BLaER1 (cell line): ENCODE data around the gene NDOR1.

ENCODE experiments used
- H3K27ac ChIP-seq: shearing (Covaris generic); formaldehyde crosslinking; 2 replicates; pipeline ENCODE4 v1.8.1; 2022
- H3K27me3 ChIP-seq: shearing (Covaris generic); formaldehyde crosslinking; 2 replicates; pipeline ENCODE4 v1.8.1; 2022
- H3K36me3 ChIP-seq: shearing (Covaris generic); formaldehyde crosslinking; 2 replicates; pipeline ENCODE4 v1.8.1; 2022
- H3K4me1 ChIP-seq: shearing (Covaris generic); formaldehyde crosslinking; 2 replicates; pipeline ENCODE4 v1.8.1; 2022
- H3K4me2 ChIP-seq: shearing (Covaris generic); formaldehyde crosslinking; 2 replicates; pipeline ENCODE4 v1.8.1; 2022
- H3K4me3 ChIP-seq: shearing (Covaris generic); formaldehyde crosslinking; 2 replicates; pipeline ENCODE4 v1.8.1; 2022
- H3K9ac ChIP-seq: shearing (Covaris generic); formaldehyde crosslinking; 2 replicates; pipeline ENCODE4 v1.8.1; 2022
- H3K9me3 ChIP-seq: shearing (Covaris generic); formaldehyde crosslinking; 2 replicates; pipeline ENCODE4 v1.8.1; 2022
- H4K20me1 ChIP-seq: shearing (Covaris generic); formaldehyde crosslinking; 2 replicates; pipeline ENCODE4 v1.8.1; 2022
- Cebpa-rat ChIP-seq: shearing (Covaris generic); IDR thresholded peaks from 2 replicates; pipeline ENCODE4 v1.8.1; 2022

The NDOR1 gene

GRCh38 chr9:137205126-137206069 is at the start of gene NDOR1, which contains the start of gene TMEM203:
NDOR1 (plus strand) TSS chr9:137205700; CDS start chr9:137205778, 78 bp downstream.
TMEM203 (minus strand) TSS chr9:137205648; CDS start chr9:137205414, 234 bp downstream.
- H3K4me1 ChIP-seq = peaks cover 69% of the 10 kb centered on the region
- peak within 1 kb of the TSS; percentile 91 for H3K9ac ChIP-seq
- TF ChIP-seq Cebpa-rat = no peak
- peak within 1 kb of the TSS; percentile 91 for H3K27ac ChIP-seq
- peak within 1 kb of the TSS; percentile 100 for H3K4me2 ChIP-seq
- no peaks in the 10 kb centered on the region for H3K9me3 ChIP-seq
- peaks cover 59% of the 10 kb centered on the region for H4K20me1 ChIP-seq
- H3K36me3 ChIP-seq = peaks cover 32% of the 10 kb centered on the region
- no peaks in the 10 kb centered on the region for H3K27me3 ChIP-seq
- peak within 1 kb of the TSS; percentile 84 for H3K4me3 ChIP-seq

DNA sequence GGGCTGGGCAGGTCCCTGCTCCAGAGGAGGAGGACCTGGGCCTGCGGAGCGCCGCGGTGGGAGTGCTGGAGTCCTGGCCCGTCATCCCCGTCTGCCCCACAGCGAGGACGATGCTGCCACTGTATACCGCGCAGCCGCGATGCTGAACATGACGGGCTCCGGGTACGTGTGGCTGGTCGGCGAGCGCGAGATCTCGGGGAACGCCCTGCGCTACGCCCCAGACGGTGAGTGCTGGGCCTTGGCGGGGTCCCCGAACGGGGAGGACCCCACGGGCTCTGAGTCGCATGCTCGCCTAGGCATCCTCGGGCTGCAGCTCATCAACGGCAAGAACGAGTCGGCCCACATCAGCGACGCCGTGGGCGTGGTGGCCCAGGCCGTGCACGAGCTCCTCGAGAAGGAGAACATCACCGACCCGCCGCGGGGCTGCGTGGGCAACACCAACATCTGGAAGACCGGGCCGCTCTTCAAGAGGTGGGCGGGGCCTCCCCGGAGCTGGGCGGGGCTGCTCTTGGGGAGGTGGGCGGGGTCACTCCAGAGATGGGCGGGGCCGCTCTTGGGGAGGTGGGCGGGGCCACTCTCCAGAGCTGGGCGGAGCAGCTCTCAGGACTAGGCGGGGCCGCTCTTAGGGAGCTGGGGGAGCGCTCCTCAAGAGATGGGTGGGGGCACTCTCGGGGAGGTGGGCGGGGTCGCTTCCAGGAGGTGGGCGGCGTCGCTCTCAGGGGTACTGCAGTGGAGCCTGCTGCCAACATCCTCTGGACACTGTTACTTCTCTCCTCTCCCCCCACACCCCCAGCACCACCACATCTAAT is 48.7 kb upstream of the NDOR1 start:
- Histone ChIP-seq H3K9me3 (no peaks in the 10 kb centered on the region), H3K36me3 (no peaks in the 10 kb centered on the region), H3K4me3 (no peak overlapping the region), H3K27ac (no peak overlapping the region), H3K4me2 (peak overlapping the region; percentile 96), H3K4me1 (peaks cover 41% of the 10 kb centered on the region), H3K27me3 (no peaks in the 10 kb centered on the region), H4K20me1 (peaks cover 13% of the 10 kb centered on the region; the same call in 1 of the 2 replicates), H3K9ac (no peak overlapping the region)
- no peak for TF ChIP-seq Cebpa-rat

DNA sequence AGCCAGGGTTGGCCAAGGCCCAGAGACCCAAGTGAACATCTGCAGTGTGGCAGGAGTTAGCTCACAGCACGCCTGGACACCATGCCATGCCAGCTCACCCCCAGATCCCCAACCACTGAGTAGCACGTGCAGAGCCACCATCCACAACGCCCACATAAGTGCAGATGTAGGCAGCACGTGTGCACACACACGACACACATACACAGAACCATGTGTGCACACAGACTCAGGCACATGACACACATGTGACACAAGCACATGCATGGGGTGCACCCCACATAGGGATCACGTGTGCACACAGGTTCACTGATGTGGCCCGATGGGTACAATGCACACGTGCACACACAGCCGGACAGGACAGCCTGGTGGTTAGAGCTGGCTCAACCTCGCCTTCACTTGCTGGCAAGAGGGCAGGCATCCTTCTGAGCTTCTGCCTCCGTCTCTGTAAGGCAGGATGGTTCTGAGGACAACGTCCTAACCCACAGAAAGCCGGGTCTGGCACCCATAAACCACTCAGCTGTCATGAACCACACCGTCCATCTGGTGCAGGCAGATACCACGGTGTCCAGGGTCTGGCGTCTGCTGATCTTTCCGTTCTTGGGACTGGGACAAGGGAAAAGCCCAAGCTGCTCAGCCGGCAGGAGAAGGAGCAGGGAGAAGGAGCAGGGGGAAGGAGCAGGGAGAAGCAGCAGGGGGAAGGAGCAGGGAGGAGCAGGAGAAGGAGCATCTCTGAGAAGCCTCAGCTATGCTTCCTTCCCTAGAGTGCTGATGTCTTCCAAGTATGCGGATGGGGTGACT is 47.7 kb upstream of the NDOR1 start:
- Histone ChIP-seq H3K9ac (no peak overlapping the region), H3K36me3 (no peaks in the 10 kb centered on the region), H3K4me1 (peaks cover 36% of the 10 kb centered on the region), H3K4me2 (peak overlapping the region; percentile 96), H3K27me3 (no peaks in the 10 kb centered on the region), H3K4me3 (no peak overlapping the region), H3K27ac (no peak overlapping the region), H4K20me1 (peaks cover 13% of the 10 kb centered on the region; the same call in 1 of the 2 replicates), H3K9me3 (no peaks in the 10 kb centered on the region)
- no peak for TF ChIP-seq Cebpa-rat

DNA sequence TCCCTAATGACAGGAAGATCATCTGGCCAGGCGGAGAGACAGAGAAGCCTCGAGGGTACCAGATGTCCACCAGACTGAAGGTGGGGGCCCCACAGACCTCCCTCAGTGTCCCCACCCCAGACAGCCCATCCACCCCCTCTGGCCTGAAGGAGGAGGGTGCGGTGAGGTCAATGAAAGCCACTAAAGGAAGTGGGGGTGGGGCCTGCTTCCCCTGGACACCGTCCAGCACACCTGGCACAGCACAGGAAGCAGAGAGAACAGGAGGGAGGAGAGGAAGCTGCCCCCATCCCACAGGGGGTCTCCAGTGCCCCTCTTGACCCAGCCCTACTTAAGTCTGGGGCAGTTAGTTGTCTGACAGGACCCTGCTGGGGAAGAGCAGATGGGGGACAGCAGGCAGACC is 46.9 kb upstream of the NDOR1 start:
- Histone ChIP-seq H3K4me1 (peaks cover 36% of the 10 kb centered on the region), H3K4me3 (peak overlapping the region; percentile 28; the same call in 1 of the 2 replicates), H3K4me2 (peak overlapping the region; percentile 96), H3K9ac (peak overlapping the region; percentile 63; the same call in 1 of the 2 replicates), H3K9me3 (no peaks in the 10 kb centered on the region), H3K27me3 (no peaks in the 10 kb centered on the region), H3K27ac (peak overlapping the region; percentile 65), H3K36me3 (peaks cover 3% of the 10 kb centered on the region; the same call in 1 of the 2 replicates), H4K20me1 (peaks cover 14% of the 10 kb centered on the region; the same call in 1 of the 2 replicates)
- TF ChIP-seq Cebpa-rat = no peak

GRCh38 chr9:137159105-137160053 is 46.1 kb upstream of the NDOR1 start:
- Histone ChIP-seq H3K36me3 (peaks cover 10% of the 10 kb centered on the region; the same call in 1 of the 2 replicates), H3K9ac (peak overlapping the region; percentile 63; the same call in 1 of the 2 replicates), H3K4me1 (peaks cover 38% of the 10 kb centered on the region), H3K9me3 (no peaks in the 10 kb centered on the region), H3K27ac (peak overlapping the region; percentile 65), H3K4me2 (peak overlapping the region; percentile 96), H3K27me3 (no peaks in the 10 kb centered on the region), H4K20me1 (peaks cover 22% of the 10 kb centered on the region), H3K4me3 (peak overlapping the region; percentile 28; the same call in 1 of the 2 replicates)
- no peak for TF ChIP-seq Cebpa-rat

GRCh38 chr9:137160054-137160425 is 45.5 kb upstream of the NDOR1 start:
- no peak overlapping the region for H3K9ac ChIP-seq
- H3K36me3 ChIP-seq = peaks cover 15% of the 10 kb centered on the region; the same call in 1 of the 2 replicates
- H3K27ac ChIP-seq = no peak overlapping the region
- TF ChIP-seq Cebpa-rat = no peak
- H3K4me1 ChIP-seq = peaks cover 45% of the 10 kb centered on the region
- H4K20me1 ChIP-seq = peaks cover 28% of the 10 kb centered on the region
- H3K4me2 ChIP-seq = peak overlapping the region; percentile 96
- H3K9me3 ChIP-seq = no peaks in the 10 kb centered on the region
- H3K4me3 ChIP-seq = no peak overlapping the region
- no peaks in the 10 kb centered on the region for H3K27me3 ChIP-seq

DNA sequence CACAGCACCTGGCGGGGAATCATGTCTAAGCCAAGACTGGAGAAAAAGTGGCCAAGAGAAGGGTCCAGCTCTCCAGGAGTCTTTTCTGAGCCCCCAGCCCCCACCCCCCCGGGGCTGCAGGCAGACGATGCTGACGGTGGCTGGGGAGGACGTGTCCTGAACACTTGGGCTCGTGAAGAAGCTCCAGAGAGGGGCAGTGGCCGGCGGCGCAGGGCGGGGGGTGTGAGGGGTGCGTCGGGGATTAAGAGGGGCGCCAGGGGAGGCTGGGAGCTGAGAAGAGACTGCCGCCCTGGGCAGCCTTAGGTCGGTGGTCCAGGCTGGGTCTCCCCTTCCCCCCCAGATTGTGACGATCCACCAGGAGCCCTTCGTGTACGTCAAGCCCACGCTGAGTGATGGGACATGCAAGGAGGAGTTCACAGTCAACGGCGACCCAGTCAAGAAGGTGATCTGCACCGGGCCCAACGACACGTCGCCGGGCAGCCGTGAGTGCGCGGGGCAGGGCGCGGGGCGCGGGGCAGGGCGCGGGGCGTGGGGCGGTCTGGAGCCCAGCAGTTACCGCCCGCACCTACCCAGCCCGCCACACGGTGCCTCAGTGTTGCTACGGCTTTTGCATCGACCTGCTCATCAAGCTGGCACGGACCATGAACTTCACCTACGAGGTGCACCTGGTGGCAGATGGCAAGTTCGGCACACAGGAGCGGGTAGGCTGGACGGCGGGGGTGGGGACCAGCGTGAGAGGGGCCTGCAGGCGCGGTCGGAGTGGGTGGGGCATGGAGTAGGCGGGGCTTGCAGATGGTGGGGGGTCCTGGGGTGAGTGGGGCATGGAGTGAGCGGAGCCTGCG is 44.6 kb upstream of the NDOR1 start:
- Histone ChIP-seq H3K4me2 (no peak overlapping the region), H3K36me3 (peaks cover 21% of the 10 kb centered on the region; the same call in 1 of the 2 replicates), H3K27me3 (no peaks in the 10 kb centered on the region), H3K4me1 (peaks cover 54% of the 10 kb centered on the region), H3K9ac (no peak overlapping the region), H3K4me3 (no peak overlapping the region), H3K27ac (no peak overlapping the region), H4K20me1 (peaks cover 37% of the 10 kb centered on the region), H3K9me3 (no peaks in the 10 kb centered on the region)
- TF ChIP-seq Cebpa-rat = no peak
